ENCODE measurements around the gene ZNF76.

GRCh38 chr6:35236223-35236622 lies 23.3 kb upstream of the ZNF76 start:
- TF ChIP-seq POLR2A (IDR thresholded peaks at IDR 0.05) (no peak), CTCF (IDR thresholded peaks at IDR 0.05) (no peak)
